Measurements from ENCODE around the gene CYB5D1. TPM values are rescaled to one million over a fixed set of nuclear protein-coding genes. Genes with fewer than 3 reads are reported as not detected.

The CYB5D1 gene
- total RNA-seq, 1 donor from 2014 or later: 16.6 TPM

GRCh38 chr17:7816926-7817642, 40.7 kb upstream of the CYB5D1 start:
- TF ChIP-seq CTCF (conservative IDR thresholded peaks at IDR 0.05): no peak
- H3K27me3 Mint-ChIP-seq: peaks cover 30% of the 10 kb centered on the region
- peaks cover 4% of the 10 kb centered on the region for H3K4me1 Mint-ChIP-seq (ENCODE audit: unreplicated experiment)
- no peak for DNase-seq (ENCODE audit: extremely low spot score, unreplicated experiment)
- H3K4me3 Mint-ChIP-seq: peak overlapping the region; percentile 30
- H3K27ac Mint-ChIP-seq: no peak overlapping the region
- H3K36me3 Mint-ChIP-seq: no peaks in the 10 kb centered on the region
- H3K9me3 Mint-ChIP-seq: no peaks in the 10 kb centered on the region

- Mint-ChIP-seq H3K27ac (no peak overlapping the region), H3K9me3 (no peaks in the 10 kb centered on the region), H3K4me3 (no peak overlapping the region), H3K4me1 (ENCODE audit: unreplicated experiment) (peaks cover 4% of the 10 kb centered on the region), H3K36me3 (no peaks in the 10 kb centered on the region), H3K27me3 (peaks cover 33% of the 10 kb centered on the region)
- no peak for DNase-seq (ENCODE audit: extremely low spot score, unreplicated experiment)
- TF ChIP-seq CTCF (conservative IDR thresholded peaks at IDR 0.05): no peak
Observed at GRCh38 chr17:7817643-7817964, 40.2 kb upstream of the CYB5D1 start.

DNA sequence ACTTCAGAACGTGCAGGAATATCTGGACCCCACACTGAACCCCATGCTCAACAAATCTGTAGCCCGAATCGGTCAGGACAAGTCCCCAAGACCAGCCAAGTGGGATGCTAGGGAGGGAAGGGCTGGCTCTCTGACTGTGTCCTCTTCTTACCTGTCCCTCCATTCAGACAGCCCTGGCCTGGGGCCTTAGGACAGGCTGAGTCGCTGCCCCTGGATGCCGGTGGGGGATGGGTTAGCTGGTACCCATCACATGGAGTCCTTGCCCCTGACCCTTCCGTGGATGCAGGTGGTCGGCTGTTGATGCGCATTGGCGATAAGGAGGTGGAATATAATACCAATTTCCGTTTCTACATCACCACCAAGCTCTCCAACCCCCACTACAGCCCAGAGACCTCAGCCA, 39.8 kb upstream of the CYB5D1 start:
- Mint-ChIP-seq H3K9me3 (no peaks in the 10 kb centered on the region), H3K27ac (no peak overlapping the region), H3K27me3 (peaks cover 35% of the 10 kb centered on the region), H3K4me3 (no peak overlapping the region), H3K4me1 (ENCODE audit: unreplicated experiment) (peaks cover 4% of the 10 kb centered on the region), H3K36me3 (no peaks in the 10 kb centered on the region)
- no peak for TF ChIP-seq CTCF (conservative IDR thresholded peaks at IDR 0.05)
- no peak for DNase-seq (ENCODE audit: extremely low spot score, unreplicated experiment)

DNA sequence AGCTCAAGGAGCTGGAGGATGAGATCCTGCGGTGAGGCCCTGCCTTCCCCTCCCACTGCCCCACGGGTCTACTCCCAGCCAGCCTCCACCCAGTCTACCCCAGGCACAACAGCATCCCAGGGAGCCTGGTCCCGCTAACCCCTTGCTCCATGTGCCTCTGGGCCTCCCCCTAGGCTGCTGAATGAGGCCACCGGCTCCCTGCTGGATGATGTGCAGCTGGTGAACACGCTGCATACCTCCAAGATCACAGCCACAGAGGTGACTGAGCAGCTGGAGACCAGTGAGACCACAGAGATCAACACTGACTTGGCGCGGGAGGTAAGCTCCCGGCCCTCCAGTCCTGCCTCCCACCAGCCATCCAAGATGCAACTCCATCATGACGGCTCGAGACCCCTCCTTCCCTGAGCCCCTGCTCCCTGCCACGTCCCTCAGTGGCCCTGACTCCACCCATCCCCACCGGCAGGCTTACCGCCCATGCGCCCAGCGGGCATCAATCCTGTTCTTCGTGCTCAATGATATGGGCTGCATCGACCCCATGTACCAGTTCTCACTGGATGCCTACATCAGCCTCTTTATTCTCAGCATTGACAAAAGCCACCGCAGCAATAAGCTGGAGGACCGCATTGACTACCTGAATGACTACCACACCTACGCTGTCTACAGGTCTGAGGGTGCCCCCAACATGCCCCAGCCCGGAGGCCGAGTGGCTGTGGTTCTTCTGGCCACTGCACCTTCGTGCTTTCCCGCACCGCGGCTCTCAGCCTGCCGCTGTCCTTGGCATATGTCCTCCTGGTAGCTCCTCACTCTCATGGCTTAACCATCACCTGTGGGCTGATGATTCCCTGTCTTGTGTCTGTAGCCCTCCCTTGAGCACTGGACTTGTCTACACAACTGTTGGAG, 38.8 kb upstream of the CYB5D1 start:
- H3K36me3 Mint-ChIP-seq: no peaks in the 10 kb centered on the region
- H3K4me3 Mint-ChIP-seq: no peak overlapping the region
- no peak for DNase-seq (ENCODE audit: extremely low spot score, unreplicated experiment)
- peaks cover 4% of the 10 kb centered on the region for H3K4me1 Mint-ChIP-seq (ENCODE audit: unreplicated experiment)
- H3K27me3 Mint-ChIP-seq: peaks cover 42% of the 10 kb centered on the region
- H3K9me3 Mint-ChIP-seq: no peaks in the 10 kb centered on the region
- H3K27ac Mint-ChIP-seq: no peak overlapping the region
- no peak for TF ChIP-seq CTCF (conservative IDR thresholded peaks at IDR 0.05)

DNA sequence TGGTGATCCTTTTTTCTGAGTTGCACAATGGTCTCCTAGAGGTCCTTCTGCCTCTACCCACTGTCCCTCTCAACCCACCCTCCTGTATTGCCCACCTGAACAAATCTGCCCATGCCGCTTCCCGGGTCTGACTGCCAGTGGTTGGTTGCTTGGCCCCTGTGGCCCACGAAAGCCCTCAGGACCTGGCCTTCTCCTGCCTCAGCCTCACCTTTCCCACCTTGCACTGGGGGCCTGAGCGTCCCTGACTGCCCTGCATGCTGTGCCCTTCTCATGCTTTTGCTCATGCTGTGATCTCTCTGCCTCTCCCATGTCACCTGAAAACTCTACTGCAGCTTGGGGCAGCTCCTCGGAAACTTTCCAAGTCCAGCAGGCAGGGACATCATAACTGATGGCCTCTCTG, 37.6 kb upstream of the CYB5D1 start:
- Mint-ChIP-seq H3K4me3 (no peak overlapping the region), H3K27me3 (peaks cover 52% of the 10 kb centered on the region)
- no peak for TF ChIP-seq CTCF (conservative IDR thresholded peaks at IDR 0.05)

More for the DNA sequence above, 37.6 kb upstream of the CYB5D1 start:
- peaks cover 4% of the 10 kb centered on the region for H3K4me1 Mint-ChIP-seq (ENCODE audit: unreplicated experiment)
- H3K9me3 Mint-ChIP-seq: no peaks in the 10 kb centered on the region
- H3K36me3 Mint-ChIP-seq: no peaks in the 10 kb centered on the region
- DNase-seq (ENCODE audit: extremely low spot score, unreplicated experiment): no peak
- no peak overlapping the region for H3K27ac Mint-ChIP-seq

All from type B pancreatic cell (in vitro differentiated cells).